Cardiac muscle cell (in vitro differentiated cells and primary cell): ENCODE measurements around the gene CYP2W1. TPM values are rescaled to one million over a fixed set of nuclear protein-coding genes. Genes with fewer than 3 reads are reported as not detected.
"Not testable (repeated sequence)": the region's sequence is repeated elsewhere in the genome, so short reads cannot be mapped to it uniquely, and the experiment has no call there.

ENCODE experiments used
- DNase-seq, 2 donors: peaks; one replicate each; pipeline versions ENCODE4 v3.0.0 to v3.0.0-alpha.2; 2010 to 2017; ENCODE audit warnings: low read depth in 1 of 2, low spot score in 1 of 2
- H3K27ac ChIP-seq: fragments of 200-600 bp; sonication (generic); 2 replicates; pipeline ENCODE4 v1.5.1; 2016
- H3K27me3 ChIP-seq: fragments of 200-600 bp; sonication (generic); 2 replicates; pipeline ENCODE4 v1.6.0; 2016; ENCODE audit warnings: control low read depth
- H3K36me3 ChIP-seq: fragments of 200-600 bp; sonication (generic); 2 replicates; pipeline ENCODE4 v1.5.1; 2016; ENCODE audit warnings: control low read depth
- H3K4me1 ChIP-seq: fragments of 200-600 bp; sonication (generic); 2 replicates; pipeline ENCODE4 v1.8.1; 2017; ENCODE audit warnings: low read depth, mild to moderate bottlenecking, mixed run types
- H3K4me3 ChIP-seq: fragments of 200-600 bp; sonication (generic); 2 replicates; pipeline ENCODE4 v1.5.1; 2016; ENCODE audit warnings: mild to moderate bottlenecking
- H3K9me3 ChIP-seq: fragments of 200-600 bp; sonication (generic); 2 replicates; pipeline ENCODE4 v1.5.1; 2017; ENCODE audit warnings: low read depth, mild to moderate bottlenecking, control low read depth
- polyA plus RNA-seq: library from polyadenylated mRNA; unstranded; fragments of >200 nt; fragmentation: Nextera tagmentation; extraction: Ambion mirVana; gene quantifications from 2 replicates; pipeline ENCODE4 v1.2.1, GENCODE V29; 2016
- total RNA-seq: library from RNA; depleted of rRNA; stranded (reverse); fragments of >200 nt; gene quantifications from 2 replicates; pipeline ENCODE4 v1.2.3, GENCODE V29; 2016
- TF ChIP-seq, protein P1 (sequence below): IDR thresholded peaks from 2 replicates; pipeline ENCODE4 v1.5.1; 2012; ENCODE audit warnings: low read depth, mild to moderate bottlenecking, low read length

The CYP2W1 gene
- total and polyA plus RNA-seq, 2 experiments from 2014 or later: 0.10 to 3.4 TPM

GRCh38 chr7:996079-996872 lies 13.3 kb downstream of the CYP2W1 start:
- TF ChIP-seq, protein P1, sequence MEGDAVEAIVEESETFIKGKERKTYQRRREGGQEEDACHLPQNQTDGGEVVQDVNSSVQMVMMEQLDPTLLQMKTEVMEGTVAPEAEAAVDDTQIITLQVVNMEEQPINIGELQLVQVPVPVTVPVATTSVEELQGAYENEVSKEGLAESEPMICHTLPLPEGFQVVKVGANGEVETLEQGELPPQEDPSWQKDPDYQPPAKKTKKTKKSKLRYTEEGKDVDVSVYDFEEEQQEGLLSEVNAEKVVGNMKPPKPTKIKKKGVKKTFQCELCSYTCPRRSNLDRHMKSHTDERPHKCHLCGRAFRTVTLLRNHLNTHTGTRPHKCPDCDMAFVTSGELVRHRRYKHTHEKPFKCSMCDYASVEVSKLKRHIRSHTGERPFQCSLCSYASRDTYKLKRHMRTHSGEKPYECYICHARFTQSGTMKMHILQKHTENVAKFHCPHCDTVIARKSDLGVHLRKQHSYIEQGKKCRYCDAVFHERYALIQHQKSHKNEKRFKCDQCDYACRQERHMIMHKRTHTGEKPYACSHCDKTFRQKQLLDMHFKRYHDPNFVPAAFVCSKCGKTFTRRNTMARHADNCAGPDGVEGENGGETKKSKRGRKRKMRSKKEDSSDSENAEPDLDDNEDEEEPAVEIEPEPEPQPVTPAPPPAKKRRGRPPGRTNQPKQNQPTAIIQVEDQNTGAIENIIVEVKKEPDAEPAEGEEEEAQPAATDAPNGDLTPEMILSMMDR: no peak

GRCh38 chr7:997404-998395 lies 14.7 kb downstream of the CYP2W1 start:
- DNase-seq: no peak
- peaks cover 4% of the 10 kb centered on the region for H3K36me3 ChIP-seq
- H3K27ac ChIP-seq: no peak overlapping the region
- no peak overlapping the region for H3K4me3 ChIP-seq
- H3K9me3 ChIP-seq: no peaks in the 10 kb centered on the region
- TF ChIP-seq, protein P1: no peak
- H3K4me1 ChIP-seq: no peaks in the 10 kb centered on the region
- no peaks in the 10 kb centered on the region for H3K27me3 ChIP-seq

More at GRCh38 chr7:996079-996872, 13.3 kb downstream of the CYP2W1 start:
- no peak for DNase-seq
- Histone ChIP-seq H3K9me3 (no peaks in the 10 kb centered on the region), H3K36me3 (peaks cover 4% of the 10 kb centered on the region), H3K27ac (no peak overlapping the region), H3K4me3 (no peak overlapping the region), H3K4me1 (peaks cover 5% of the 10 kb centered on the region), H3K27me3 (no peaks in the 10 kb centered on the region)

GRCh38 chr7:999149-999879 lies 16.3 kb downstream of the CYP2W1 start:
- TF ChIP-seq, protein P1: no peak
- Histone ChIP-seq H3K27me3 (no peaks in the 10 kb centered on the region), H3K9me3 (no peaks in the 10 kb centered on the region), H3K27ac (peak overlapping the region; percentile 17), H3K4me1 (no peaks in the 10 kb centered on the region), H3K4me3 (no peak overlapping the region), H3K36me3 (peaks cover 4% of the 10 kb centered on the region)
- no peak for DNase-seq

- peak overlapping the region; percentile 17 for H3K27ac ChIP-seq
These were observed 17.3 kb downstream of the CYP2W1 start for GRCh38 chr7:999941-1000935.

GRCh38 chr7:1001069-1001770 lies 18.2 kb downstream of the CYP2W1 start:
- not testable (repeated sequence) for H3K27me3 ChIP-seq, H3K36me3 ChIP-seq, H3K4me1 ChIP-seq, H3K27ac ChIP-seq, DNase-seq, H3K9me3 ChIP-seq, H3K4me3 ChIP-seq

More at GRCh38 chr7:999941-1000935, 17.3 kb downstream of the CYP2W1 start:
- no peaks in the 10 kb centered on the region for H3K9me3 ChIP-seq
- no peaks in the 10 kb centered on the region for H3K4me1 ChIP-seq
- H3K4me3 ChIP-seq: no peak overlapping the region
- TF ChIP-seq, protein P1: no peak
- H3K36me3 ChIP-seq: peaks cover 4% of the 10 kb centered on the region
- no peaks in the 10 kb centered on the region for H3K27me3 ChIP-seq
- no peak for DNase-seq

- H3K27me3 ChIP-seq, DNase-seq, H3K36me3 ChIP-seq, H3K27ac ChIP-seq, H3K4me1 ChIP-seq, H3K9me3 ChIP-seq, H3K4me3 ChIP-seq: not testable (repeated sequence)
These were observed 19.0 kb downstream of the CYP2W1 start for GRCh38 chr7:1002026-1002425.

DNA sequence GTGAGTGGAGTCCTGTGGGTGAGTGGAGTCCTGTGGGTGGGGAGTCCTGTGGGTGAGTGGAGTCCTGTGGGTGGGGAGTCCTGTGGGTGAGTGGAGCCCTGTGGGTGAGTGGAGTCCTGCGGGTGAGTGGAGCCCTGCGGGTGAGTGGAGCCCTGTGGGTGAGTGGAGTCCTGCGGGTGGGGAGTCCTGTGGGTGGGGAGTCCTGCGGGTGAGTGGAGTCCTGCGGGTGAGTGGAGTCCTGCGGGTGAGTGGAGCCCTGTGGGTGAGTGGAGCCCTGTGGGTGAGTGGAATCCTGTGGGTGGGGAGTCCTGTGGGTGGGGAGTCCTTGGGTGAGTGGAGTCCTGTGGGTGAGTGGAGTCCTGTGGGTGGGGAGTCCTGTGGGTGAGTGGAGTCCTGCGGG lies 19.5 kb downstream of the CYP2W1 start:
- not testable (repeated sequence) for H3K36me3 ChIP-seq, H3K9me3 ChIP-seq, DNase-seq, H3K27me3 ChIP-seq, H3K4me1 ChIP-seq, H3K27ac ChIP-seq, H3K4me3 ChIP-seq
